Esophagus (tissue), 2 donors: ENCODE measurements around the gene CSTA. TPM values are rescaled to one million over a fixed set of nuclear protein-coding genes. Genes with fewer than 3 reads are reported as not detected.
"Not testable (repeated sequence)": the region's sequence is repeated elsewhere in the genome, so short reads cannot be mapped to it uniquely, and the experiment has no call there.

Source experiments
- H3K27ac ChIP-seq, 2 donors: one replicate each; pipeline ENCODE4 v1.5.1; 2013; ENCODE audit warnings: low read depth in 2 of 2, mild to moderate bottlenecking in 2 of 2, inconsistent platforms in 1 of 2, low read length in 1 of 2, moderate library complexity in 1 of 2
- H3K27me3 ChIP-seq, 2 donors: one replicate each; pipeline ENCODE4 v1.6.1; 2013; ENCODE audit warnings: low read length in 2 of 2, control low read depth in 1 of 2, mild to moderate bottlenecking in 1 of 2; ENCODE audit not compliant: insufficient read depth in 2 of 2, control insufficient read depth in 1 of 2
- H3K36me3 ChIP-seq, 2 donors: one replicate each; pipeline ENCODE4 v1.6.1; 2013; ENCODE audit warnings: low read length in 1 of 2; ENCODE audit not compliant: control insufficient read depth in 2 of 2, insufficient read depth in 2 of 2
- H3K4me1 ChIP-seq, 2 donors: one replicate each; pipeline ENCODE4 v1.6.1; 2013; ENCODE audit warnings: low read length in 1 of 2; ENCODE audit not compliant: control insufficient read depth in 2 of 2, insufficient read depth in 2 of 2
- H3K4me3 ChIP-seq, 2 donors: one replicate each; pipeline ENCODE4 v1.5.1; 2013; ENCODE audit warnings: low read length in 2 of 2, mild to moderate bottlenecking in 2 of 2, low read depth in 1 of 2, moderate library complexity in 1 of 2
- H3K9me3 ChIP-seq, 2 donors: one replicate each; pipeline ENCODE4 v1.6.1; 2013; ENCODE audit warnings: mild to moderate bottlenecking in 2 of 2, low read depth in 1 of 2, low read length in 1 of 2, moderate library complexity in 1 of 2; ENCODE audit not compliant: control insufficient read depth in 2 of 2, insufficient read depth in 1 of 2
- WGBS, 2 donors: extraction: QIAGEN DNeasy Blood & Tissue Kit; methylation state at CpG; one replicate each; pipeline ENCODE4 v1.1.7; 2013; 5-methylcytosine and 5-hydroxymethylcytosine counted together
- polyA plus RNA-seq, 2 donors: library from polyadenylated mRNA; stranded (reverse); fragments of 200-250 nt; gene quantifications; one replicate each; pipeline ENCODE4 v1.2.3, GENCODE V29; 2013
- donor health status: healthy with polysubstance abuse.
- donor health status: Bipolar disorder and iron deficiency.

Gene CSTA
- polyA plus RNA-seq, 2 donors = 7,202 to 12,533 TPM

GRCh38 chr3:122362026-122362425 lies 37.0 kb downstream of the CSTA start:
- Histone ChIP-seq H3K36me3 (peaks cover 0 to 3% of the 10 kb centered on the region in 2 donors), H3K27ac (no peak overlapping the region), H3K4me3 (no peak overlapping the region), H3K4me1 (peaks cover 0 to 2% of the 10 kb centered on the region in 2 donors), H3K9me3 (no peaks in the 10 kb centered on the region), H3K27me3 (no peaks in the 10 kb centered on the region)
- WGBS, 2 donors = 76 to 88% methylated on average over 2 of the region's 2 CpGs

DNA sequence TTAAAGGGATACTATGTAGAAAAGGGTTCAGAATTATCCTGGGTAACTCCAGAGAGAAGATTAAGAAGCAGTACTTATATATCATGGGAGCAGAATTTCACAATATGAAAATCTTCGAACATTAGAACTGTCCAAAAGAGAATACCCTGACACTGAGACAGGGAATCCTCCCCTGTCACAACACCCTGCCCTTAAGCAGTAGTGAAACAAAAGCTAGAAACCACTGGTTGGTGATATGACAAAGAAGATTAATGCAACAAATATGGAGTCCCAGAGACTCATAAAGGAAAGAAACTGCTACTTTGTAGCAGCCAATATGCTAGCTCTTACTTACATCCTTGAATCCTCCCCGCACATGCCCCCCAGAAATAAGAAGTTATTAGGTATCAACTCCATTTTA lies 39.4 kb downstream of the CSTA start:
- no peaks in the 10 kb centered on the region for H3K4me1 ChIP-seq
- H3K27me3 ChIP-seq = no peaks in the 10 kb centered on the region
- H3K4me3 ChIP-seq = no peak overlapping the region
- no peaks in the 10 kb centered on the region for H3K36me3 ChIP-seq
- 78% methylated on average over 2 of the region's 2 CpGs for WGBS, 2 donors
- no peaks in the 10 kb centered on the region for H3K9me3 ChIP-seq
- H3K27ac ChIP-seq = no peak overlapping the region

DNA sequence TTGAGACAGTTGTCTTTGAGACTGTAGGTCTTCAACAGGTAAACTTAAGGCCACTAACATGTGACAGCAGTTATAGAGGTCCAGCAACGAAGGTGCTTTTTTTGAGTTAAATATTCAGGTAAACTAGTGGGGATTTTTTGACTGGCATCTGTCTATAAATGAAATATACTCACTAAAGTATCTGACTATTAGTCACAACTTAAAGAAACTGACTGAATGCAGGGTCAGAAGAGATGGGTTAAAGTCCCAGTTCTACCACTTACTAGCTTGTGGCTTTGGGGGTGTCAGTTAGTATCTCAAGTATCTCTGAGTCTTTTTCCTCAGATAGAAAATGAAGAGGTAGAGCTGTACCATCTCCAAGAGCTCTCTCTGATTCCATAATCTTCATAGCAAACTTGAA lies 40.0 kb downstream of the CSTA start:
- Histone ChIP-seq H3K4me3 (no peak overlapping the region), H3K36me3 (no peaks in the 10 kb centered on the region), H3K27me3 (no peaks in the 10 kb centered on the region), H3K27ac (peak overlapping the region in 1 of 2 donors; percentile 54), H3K4me1 (no peaks in the 10 kb centered on the region), H3K9me3 (no peaks in the 10 kb centered on the region)
- WGBS, 2 donors = 79% methylated on average over 1 of the region's 1 CpG

DNA sequence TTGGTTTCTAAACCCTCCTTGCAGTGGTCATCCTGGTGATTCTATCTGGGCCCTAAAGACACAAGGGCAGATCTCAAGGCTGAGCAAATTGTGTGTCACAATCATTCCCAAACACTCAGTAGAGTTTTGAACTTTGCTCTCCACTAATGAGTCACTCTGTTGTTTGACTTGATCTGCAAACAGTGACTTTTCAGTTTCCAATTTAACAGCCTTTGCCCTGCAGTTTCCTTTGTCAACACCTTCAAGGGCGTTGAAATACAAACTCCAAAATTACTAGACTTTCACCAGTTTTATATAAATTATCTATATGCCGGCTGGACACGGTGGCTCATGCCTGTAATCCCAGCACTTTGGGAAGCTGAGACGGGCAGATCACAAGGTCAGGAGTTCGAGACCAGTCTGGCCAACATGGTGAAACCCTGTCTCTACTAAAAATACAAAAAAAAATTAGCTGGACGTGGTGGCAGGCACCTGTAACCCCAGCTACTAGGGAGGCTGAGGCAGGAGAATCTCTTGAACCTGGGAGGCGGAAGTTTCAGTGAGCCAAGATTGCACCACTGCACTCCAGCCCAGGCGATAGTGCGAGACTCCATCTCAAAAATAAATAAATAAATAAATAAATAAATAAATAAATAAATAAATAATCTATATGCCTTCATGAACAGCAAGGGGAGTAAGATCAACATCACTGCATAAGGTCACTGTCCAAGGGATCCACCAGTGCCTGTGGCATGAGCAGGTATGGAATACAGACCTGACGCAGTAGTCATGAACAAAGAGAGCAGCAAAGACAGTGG lies 40.7 kb downstream of the CSTA start:
- H3K9me3 ChIP-seq = not testable (repeated sequence)
- 75 to 84% methylated on average over 10 of the region's 10 CpGs for WGBS, 2 donors

DNA sequence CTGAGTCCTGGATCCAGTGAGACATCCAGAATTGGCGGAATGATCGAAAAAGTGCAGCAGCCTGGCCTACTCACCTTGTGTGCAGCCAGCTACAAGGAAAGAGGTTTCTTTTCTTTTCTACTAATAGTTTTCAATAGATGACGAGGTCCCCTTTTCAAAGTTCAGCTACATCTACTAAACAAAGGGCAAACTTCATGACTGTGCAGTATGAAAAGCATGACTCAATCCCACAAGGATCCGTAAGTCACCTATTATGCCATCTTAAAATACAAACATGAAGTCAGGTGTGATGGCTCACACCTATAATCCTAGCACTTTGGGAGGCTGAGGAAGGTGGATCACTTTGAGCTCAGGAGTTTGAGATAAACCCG lies 41.3 kb downstream of the CSTA start:
- no peak overlapping the region for H3K4me3 ChIP-seq
- no peaks in the 10 kb centered on the region for H3K4me1 ChIP-seq
- H3K36me3 ChIP-seq = no peaks in the 10 kb centered on the region
- H3K27me3 ChIP-seq = no peaks in the 10 kb centered on the region
- no peaks in the 10 kb centered on the region for H3K9me3 ChIP-seq
- peak overlapping the region; percentile 71 to 89 for H3K27ac ChIP-seq
- WGBS, 2 donors = 64 to 70% methylated on average over 5 of the region's 5 CpGs

More for the DNA sequence above, 40.7 kb downstream of the CSTA start:
- not testable (repeated sequence) for H3K27me3 ChIP-seq, H3K4me3 ChIP-seq, H3K4me1 ChIP-seq, H3K36me3 ChIP-seq
- peak overlapping the region; percentile 71 to 89 for H3K27ac ChIP-seq

GRCh38 chr3:122374034-122374433 lies 49.0 kb downstream of the CSTA start:
- no peak overlapping the region for H3K27ac ChIP-seq
- H3K27me3 ChIP-seq = no peaks in the 10 kb centered on the region
- no peak overlapping the region for H3K4me3 ChIP-seq
- H3K36me3 ChIP-seq = no peaks in the 10 kb centered on the region
- no peaks in the 10 kb centered on the region for H3K9me3 ChIP-seq
- 95 to 100% methylated on average over 1 of the region's 1 CpG for whole genome bisulfite sequencing, 2 donors
- no peaks in the 10 kb centered on the region for H3K4me1 ChIP-seq

DNA sequence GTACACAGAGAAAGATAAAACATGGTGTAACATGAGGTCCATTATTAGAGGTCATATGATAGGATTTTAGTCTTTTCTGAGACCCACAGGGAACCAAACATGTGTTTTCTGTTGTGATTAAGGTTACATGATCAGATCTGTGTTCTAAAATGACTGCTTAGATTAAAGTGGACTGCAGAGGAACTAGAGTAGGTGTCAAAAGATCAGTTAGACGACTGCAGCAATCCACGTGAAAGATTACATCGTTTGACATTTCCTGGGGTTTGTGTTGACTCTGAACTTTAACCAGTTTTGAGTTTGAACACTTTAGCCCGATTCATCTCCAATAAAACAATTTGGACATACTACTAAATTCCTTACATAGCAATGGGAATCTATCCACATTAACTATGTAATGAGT lies 52.9 kb downstream of the CSTA start:
- Histone ChIP-seq H3K36me3 (no peaks in the 10 kb centered on the region), H3K27me3 (no peaks in the 10 kb centered on the region), H3K4me3 (no peak overlapping the region), H3K27ac (no peak overlapping the region), H3K4me1 (no peaks in the 10 kb centered on the region), H3K9me3 (no peaks in the 10 kb centered on the region)
- 60 to 81% methylated on average over 4 of the region's 4 CpGs for WGBS, 2 donors

GRCh38 chr3:122382888-122383666 lies 58.0 kb downstream of the CSTA start, which contains the start of gene MIX23:
MIX23 (minus strand) TSS chr3:122383231; CDS start chr3:122383224, 7 bp downstream.
- 1% methylated on average over 31 of the region's 31 CpGs for WGBS, 2 donors
- H3K4me3 ChIP-seq = peak within 1 kb of the TSS; percentile 79 to 96
- no peaks in the 10 kb centered on the region for H3K27me3 ChIP-seq
- H3K36me3 ChIP-seq = no peaks in the 10 kb centered on the region
- H3K4me1 ChIP-seq = no peaks in the 10 kb centered on the region
- no peaks in the 10 kb centered on the region for H3K9me3 ChIP-seq
- H3K27ac ChIP-seq = peak within 1 kb of the TSS; percentile 90 to 97

- Histone ChIP-seq H3K36me3 (no peaks in the 10 kb centered on the region), H3K27ac (peak within 1 kb of the TSS; percentile 90 to 97), H3K4me3 (peak within 1 kb of the TSS; percentile 79 to 96), H3K4me1 (no peaks in the 10 kb centered on the region), H3K9me3 (no peaks in the 10 kb centered on the region), H3K27me3 (no peaks in the 10 kb centered on the region)
- 0 to 1% methylated on average over 52 of the region's 52 CpGs for WGBS, 2 donors
Observed at GRCh38 chr3:122383771-122384697, 59.0 kb downstream of the CSTA start, which contains the start of gene FAM162A. FAM162A (plus strand) TSS chr3:122384182; CDS start chr3:122384266, 84 bp downstream.
